LNCaP clone FGC (cell line): ENCODE results near the gene SCAMP3.

ENCODE experiments used
- DNase-seq: peaks from one replicate; pipeline ENCODE4 v3.0.0-alpha.2; 2011; ENCODE audit warnings: low read depth
- H3K4me3 ChIP-seq: 2 replicates; pipeline ENCODE4 v1.5.1; 2011; ENCODE audit warnings: mild to moderate bottlenecking, low read depth, low read length, control low read depth
- TF ChIP-seq, protein P1 (sequence below): IDR thresholded peaks from 2 replicates; pipeline ENCODE4 v1.5.1; 2012; ENCODE audit warnings: mild to moderate bottlenecking; ENCODE audit not compliant: control insufficient read depth, insufficient read depth; ENCODE audit errors: extremely low read depth

Gene SCAMP3

GRCh38 chr1:155266553-155266952, 4.4 kb upstream of the SCAMP3 start:
- TF ChIP-seq, protein P1, sequence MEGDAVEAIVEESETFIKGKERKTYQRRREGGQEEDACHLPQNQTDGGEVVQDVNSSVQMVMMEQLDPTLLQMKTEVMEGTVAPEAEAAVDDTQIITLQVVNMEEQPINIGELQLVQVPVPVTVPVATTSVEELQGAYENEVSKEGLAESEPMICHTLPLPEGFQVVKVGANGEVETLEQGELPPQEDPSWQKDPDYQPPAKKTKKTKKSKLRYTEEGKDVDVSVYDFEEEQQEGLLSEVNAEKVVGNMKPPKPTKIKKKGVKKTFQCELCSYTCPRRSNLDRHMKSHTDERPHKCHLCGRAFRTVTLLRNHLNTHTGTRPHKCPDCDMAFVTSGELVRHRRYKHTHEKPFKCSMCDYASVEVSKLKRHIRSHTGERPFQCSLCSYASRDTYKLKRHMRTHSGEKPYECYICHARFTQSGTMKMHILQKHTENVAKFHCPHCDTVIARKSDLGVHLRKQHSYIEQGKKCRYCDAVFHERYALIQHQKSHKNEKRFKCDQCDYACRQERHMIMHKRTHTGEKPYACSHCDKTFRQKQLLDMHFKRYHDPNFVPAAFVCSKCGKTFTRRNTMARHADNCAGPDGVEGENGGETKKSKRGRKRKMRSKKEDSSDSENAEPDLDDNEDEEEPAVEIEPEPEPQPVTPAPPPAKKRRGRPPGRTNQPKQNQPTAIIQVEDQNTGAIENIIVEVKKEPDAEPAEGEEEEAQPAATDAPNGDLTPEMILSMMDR = no peak
- no peak overlapping the region for H3K4me3 ChIP-seq
- no peak for DNase-seq

GRCh38 chr1:155263067-155263466, 907 bp upstream of the SCAMP3 start:
- H3K4me3 ChIP-seq = no peak overlapping the region
- no peak for DNase-seq
- TF ChIP-seq, protein P1 = no peak

- DNase-seq = no peak
- TF ChIP-seq, protein P1 = no peak
- peak overlapping the region; percentile 96 for H3K4me3 ChIP-seq
These were observed 688 bp downstream of the SCAMP3 start for GRCh38 chr1:155261493-155261851.

GRCh38 chr1:155260276-155260675, 1.9 kb downstream of the SCAMP3 start:
- TF ChIP-seq, protein P1 = no peak
- no peak overlapping the region for H3K4me3 ChIP-seq
- DNase-seq = no peak

GRCh38 chr1:155256058-155256852, 5.9 kb downstream of the SCAMP3 start:
- no peak for DNase-seq
- TF ChIP-seq, protein P1 = no peak
- no peak overlapping the region for H3K4me3 ChIP-seq

- H3K4me3 ChIP-seq = peak within 1 kb of the TSS; percentile 79
- TF ChIP-seq, protein P1 = no peak
- DNase-seq = no peak
These were observed 6.7 kb downstream of the SCAMP3 start, which contains the start of gene ENTREP3 for GRCh38 chr1:155255243-155256007. Gene ENTREP3, minus strand, starts transcription at chr1:155255483. Its CDS starts 606 bp downstream, at chr1:155254877.
